ENCODE results near the gene FAM9B. TPM values are rescaled to one million over a fixed set of nuclear protein-coding genes. Genes with fewer than 3 reads are reported as not detected.

Gene FAM9B
- total RNA-seq, 1 experiment from 2014 or later = not detected

- BruUV-seq (replicated peaks) = no TSS peak
- H3K9me3 ChIP-seq (ENCODE audit: control insufficient read depth, insufficient read depth, low read depth, low read length) = no peaks in the 10 kb centered on the region
- DNase-seq (ENCODE audit: low read depth, low spot score) = no peak
- no peak for TF ChIP-seq SIN3A (IDR thresholded peaks at IDR 0.05; ENCODE audit: borderline replicate concordance, insufficient read depth, low read depth, low read length)
- TF ChIP-seq POLR2AphosphoS5 (IDR thresholded peaks at IDR 0.05; ENCODE audit: low read depth, low read length) = no peak
- POLR2A ChIA-PET = no interaction called here
- CTCF ChIA-PET = no interaction called here
- no peaks in the 10 kb centered on the region for H3K4me1 ChIP-seq (ENCODE audit: control insufficient read depth, insufficient read depth, low read length)
- H3K27ac ChIP-seq (ENCODE audit: low read length) = no peak overlapping the region
- H3K27me3 ChIP-seq (ENCODE audit: control insufficient read depth, insufficient read depth, low read length) = no peaks in the 10 kb centered on the region
- H3K36me3 ChIP-seq (ENCODE audit: control insufficient read depth, insufficient read depth, low read length) = no peaks in the 10 kb centered on the region
- intact Hi-C loops (cut with micrococcal nuclease; ENCODE audit: unreplicated experiment) (no loop called here), in situ Hi-C loops (cut with HindIII; ENCODE audit: low pct_unique_long_range_greater_than_20kb, low sequenced_read_pairs) (no loop called here)
- no peak overlapping the region for H3K4me3 ChIP-seq (ENCODE audit: low read depth in 2 of 2, low read length in 2 of 2)
- ATAC-seq = no peak
Measured at GRCh38 chrX:9064694-9065093, 30.8 kb upstream of the FAM9B start.

- no TSS peak for BruUV-seq (replicated peaks)
- TF ChIP-seq REST (IDR thresholded peaks at IDR 0.05; ENCODE audit: insufficient read depth in 1 of 2, low read depth in 2 of 2, low read length in 1 of 2) = no peak
- TF ChIP-seq POLR2AphosphoS5 (IDR thresholded peaks at IDR 0.05; ENCODE audit: low read depth, low read length) = no peak
- no peak for TF ChIP-seq TCF7L2 (IDR thresholded peaks at IDR 0.05; ENCODE audit: low read depth, low read length)
- no peak for TF ChIP-seq SIN3A (IDR thresholded peaks at IDR 0.05; ENCODE audit: borderline replicate concordance, insufficient read depth, low read depth, low read length)
- TF ChIP-seq CTCF (IDR thresholded peaks at IDR 0.05) = no peak
Measured at GRCh38 chrX:9062641-9063040, 28.7 kb upstream of the FAM9B start.

GRCh38 chrX:9055354-9055753 lies 21.4 kb upstream of the FAM9B start:
- Histone ChIP-seq H3K36me3 (ENCODE audit: control insufficient read depth, insufficient read depth, low read length) (no peaks in the 10 kb centered on the region), H3K27ac (ENCODE audit: low read length) (no peak overlapping the region), H3K9me3 (ENCODE audit: control insufficient read depth, insufficient read depth, low read depth, low read length) (no peaks in the 10 kb centered on the region), H3K4me1 (ENCODE audit: control insufficient read depth, insufficient read depth, low read length) (no peaks in the 10 kb centered on the region), H3K27me3 (ENCODE audit: control insufficient read depth, insufficient read depth, low read length) (no peaks in the 10 kb centered on the region), H3K4me3 (ENCODE audit: low read depth in 2 of 2, low read length in 2 of 2) (no peak overlapping the region)
- DNase-seq (ENCODE audit: low read depth, low spot score) (no peak), ATAC-seq (no peak)
- ChIA-PET CTCF (no interaction called here), POLR2A (no interaction called here)
- TF ChIP-seq REST (IDR thresholded peaks at IDR 0.05; ENCODE audit: insufficient read depth in 1 of 2, low read depth in 2 of 2, low read length in 1 of 2) = no peak
- TF ChIP-seq CTCF (IDR thresholded peaks at IDR 0.05) = no peak
- TF ChIP-seq SIN3A (IDR thresholded peaks at IDR 0.05; ENCODE audit: borderline replicate concordance, insufficient read depth, low read depth, low read length) = no peak
- no peak for TF ChIP-seq POLR2AphosphoS5 (IDR thresholded peaks at IDR 0.05; ENCODE audit: low read depth, low read length)
- no peak for TF ChIP-seq TCF7L2 (IDR thresholded peaks at IDR 0.05; ENCODE audit: low read depth, low read length)
- BruUV-seq (replicated peaks) = no TSS peak
- in situ Hi-C loops (cut with HindIII; ENCODE audit: low pct_unique_long_range_greater_than_20kb, low sequenced_read_pairs) (no loop called here), intact Hi-C loops (cut with micrococcal nuclease; ENCODE audit: unreplicated experiment) (no loop called here)

More at GRCh38 chrX:9062641-9063040, 28.7 kb upstream of the FAM9B start:
- Histone ChIP-seq H3K27ac (ENCODE audit: low read length) (no peak overlapping the region), H3K9me3 (ENCODE audit: control insufficient read depth, insufficient read depth, low read depth, low read length) (no peaks in the 10 kb centered on the region), H3K36me3 (ENCODE audit: control insufficient read depth, insufficient read depth, low read length) (no peaks in the 10 kb centered on the region), H3K4me3 (ENCODE audit: low read depth in 2 of 2, low read length in 2 of 2) (no peak overlapping the region), H3K4me1 (ENCODE audit: control insufficient read depth, insufficient read depth, low read length) (no peaks in the 10 kb centered on the region), H3K27me3 (ENCODE audit: control insufficient read depth, insufficient read depth, low read length) (no peaks in the 10 kb centered on the region)
- ATAC-seq = no peak
- intact Hi-C loops (cut with micrococcal nuclease; ENCODE audit: unreplicated experiment) (no loop called here), in situ Hi-C loops (cut with HindIII; ENCODE audit: low pct_unique_long_range_greater_than_20kb, low sequenced_read_pairs) (no loop called here)
- CTCF ChIA-PET = no interaction called here
- POLR2A ChIA-PET = no interaction called here
- no peak for DNase-seq (ENCODE audit: low read depth, low spot score)

Data from Panc1 (cell line).